HEK293 (cell line): Measurements from ENCODE around the gene MADCAM1.

Experiments used
- CTCF ChIA-PET: fragments of 350-600 bp; formaldehyde crosslinking; extraction: SDS; loops from one replicate; lab custom pipeline; 2021; ENCODE audit warnings: antibody characterized with exemption; lab: Yijun Ruan, JAX
- POLR2A ChIA-PET: fragments of 300-600 bp; formaldehyde crosslinking; extraction: SDS; loops from one replicate; lab custom pipeline; 2020; ENCODE audit warnings: antibody characterized with exemption, inconsistent platforms; lab: Yijun Ruan, JAX
- H3K27ac ChIP-seq: fragments of 200-500 bp; sonication (Bioruptor generic); 2 replicates; pipeline ENCODE4 v1.5.1; 2014; ENCODE audit warnings: low read depth, low read length, control low read depth, inconsistent platforms; ENCODE audit errors: extremely low read depth
- H3K36me3 ChIP-seq, 2 experiments: fragments of 200-500 bp in 1 of 2; sonication (Bioruptor generic) in 1 of 2; 1 replicate in 1 of 2; 2 replicates in 1 of 2; pipeline ENCODE4 v1.5.1; 2014 to 2017; ENCODE audit warnings: inconsistent platforms in 2 of 2, low read length in 2 of 2; ENCODE audit not compliant: control insufficient read depth in 2 of 2, insufficient read depth in 1 of 2
- H3K4me1 ChIP-seq: fragments of 200-500 bp; sonication (Bioruptor generic); 2 replicates; pipeline ENCODE4 v1.5.1; 2014; ENCODE audit warnings: mild to moderate bottlenecking, low read length, inconsistent platforms; ENCODE audit not compliant: control insufficient read depth, insufficient read depth
- H3K4me3 ChIP-seq: 2 replicates; pipeline ENCODE4 v1.5.1; 2011; ENCODE audit warnings: low read depth, mild to moderate bottlenecking, control low read depth, low read length, moderate library complexity
- H3K9me3 ChIP-seq: fragments of 200-500 bp; sonication (Bioruptor generic); 2 replicates; pipeline ENCODE4 v1.5.1; 2014; ENCODE audit warnings: low read depth, low read length, inconsistent platforms; ENCODE audit not compliant: control insufficient read depth, insufficient read depth
- KLF1 ChIP-seq: fragments of 450-650 bp; formaldehyde crosslinking; IDR thresholded peaks from 2 replicates; pipeline ENCODE4 v1.5.1; 2016; ENCODE audit warnings: missing biosample characterization, missing genetic modification characterization
- SP7 ChIP-seq: fragments of 450-650 bp; formaldehyde crosslinking; IDR thresholded peaks from 2 replicates; pipeline ENCODE4 v1.5.1; 2016; ENCODE audit warnings: missing biosample characterization, missing genetic modification characterization
- WT1 ChIP-seq: fragments of 450-650 bp; formaldehyde crosslinking; IDR thresholded peaks from 2 replicates; pipeline ENCODE4 v1.5.1; 2016; ENCODE audit warnings: missing biosample characterization, missing genetic modification characterization
- ZBTB10 ChIP-seq: fragments of 450-650 bp; formaldehyde crosslinking; IDR thresholded peaks from 2 replicates; pipeline ENCODE4 v1.5.1; 2016; ENCODE audit warnings: missing biosample characterization, missing genetic modification characterization
- ZBTB17 ChIP-seq: fragments of 450-650 bp; formaldehyde crosslinking; IDR thresholded peaks from 2 replicates; pipeline ENCODE4 v1.5.1; 2016; ENCODE audit warnings: missing biosample characterization, missing genetic modification characterization
- ZBTB44 ChIP-seq: fragments of 450-650 bp; IDR thresholded peaks from 2 replicates; pipeline ENCODE4 v1.5.1; 2018; ENCODE audit warnings: missing biosample characterization, mild to moderate bottlenecking, missing genetic modification characterization
- ZFHX2 ChIP-seq: fragments of 450-650 bp; formaldehyde crosslinking; conservative IDR thresholded peaks from 2 replicates; pipeline ENCODE4 v1.5.1; 2016; ENCODE audit warnings: missing biosample characterization, missing genetic modification characterization
- ZIC2 ChIP-seq: fragments of 450-650 bp; formaldehyde crosslinking; IDR thresholded peaks from 2 replicates; pipeline ENCODE4 v1.5.1; 2016; ENCODE audit warnings: missing biosample characterization, missing genetic modification characterization
- ZNF114 ChIP-seq: fragments of 450-650 bp; formaldehyde crosslinking; IDR thresholded peaks from 2 replicates; pipeline ENCODE4 v1.5.0; 2017; ENCODE audit warnings: missing biosample characterization, missing genetic modification characterization
- ZNF184 ChIP-seq: fragments of 450-650 bp; IDR thresholded peaks from 2 replicates; pipeline ENCODE4 v1.5.1; 2018; ENCODE audit warnings: missing biosample characterization, mild to moderate bottlenecking, missing genetic modification characterization
- ZNF266 ChIP-seq: fragments of 450-650 bp; formaldehyde crosslinking; IDR thresholded peaks from 2 replicates; pipeline ENCODE4 v1.5.1; 2016; ENCODE audit warnings: missing biosample characterization, missing genetic modification characterization, low read depth
- ZNF341 ChIP-seq: fragments of 450-650 bp; formaldehyde crosslinking; IDR thresholded peaks from 2 replicates; pipeline ENCODE4; 2016; ENCODE audit warnings: low read depth, missing biosample characterization, missing genetic modification characterization
- ZNF391 ChIP-seq: fragments of 450-650 bp; formaldehyde crosslinking; IDR thresholded peaks from 2 replicates; pipeline ENCODE4 v1.5.1; 2016; ENCODE audit warnings: low read depth, missing biosample characterization, missing genetic modification characterization, borderline replicate concordance
- ZNF596 ChIP-seq: fragments of 450-650 bp; IDR thresholded peaks from 2 replicates; pipeline ENCODE4 v1.5.0; 2018; ENCODE audit warnings: missing biosample characterization, mild to moderate bottlenecking, missing genetic modification characterization, moderate library complexity
- ZNF600 ChIP-seq: fragments of 450-650 bp; formaldehyde crosslinking; IDR thresholded peaks from 2 replicates; pipeline ENCODE4 v1.5.1; 2016; ENCODE audit warnings: missing biosample characterization, missing genetic modification characterization
- ZXDB ChIP-seq: fragments of 450-650 bp; formaldehyde crosslinking; IDR thresholded peaks from 2 replicates; pipeline ENCODE4 v1.5.1; 2016; ENCODE audit warnings: missing biosample characterization, missing genetic modification characterization
- TF ChIP-seq, protein P1 (sequence below): fragments of 450-650 bp; formaldehyde crosslinking; conservative IDR thresholded peaks from 2 replicates; pipeline ENCODE4 v1.5.1; 2016; ENCODE audit warnings: low read depth, missing biosample characterization, missing genetic modification characterization
- TF ChIP-seq, protein P2 (sequence below): fragments of 450-650 bp; formaldehyde crosslinking; conservative IDR thresholded peaks from 2 replicates; pipeline ENCODE4 v1.5.1; 2016; ENCODE audit warnings: low read depth, missing biosample characterization, missing genetic modification characterization
- TF ChIP-seq, protein P3 (sequence below): fragments of 450-650 bp; formaldehyde crosslinking; IDR thresholded peaks from 2 replicates; pipeline ENCODE4 v1.5.1; 2016; ENCODE audit warnings: missing biosample characterization, missing genetic modification characterization
- TF ChIP-seq, protein P4 (sequence below): fragments of 450-650 bp; formaldehyde crosslinking; IDR thresholded peaks from 2 replicates; pipeline ENCODE4 v1.5.1; 2016; ENCODE audit warnings: missing biosample characterization, missing genetic modification characterization

The MADCAM1 gene

DNA sequence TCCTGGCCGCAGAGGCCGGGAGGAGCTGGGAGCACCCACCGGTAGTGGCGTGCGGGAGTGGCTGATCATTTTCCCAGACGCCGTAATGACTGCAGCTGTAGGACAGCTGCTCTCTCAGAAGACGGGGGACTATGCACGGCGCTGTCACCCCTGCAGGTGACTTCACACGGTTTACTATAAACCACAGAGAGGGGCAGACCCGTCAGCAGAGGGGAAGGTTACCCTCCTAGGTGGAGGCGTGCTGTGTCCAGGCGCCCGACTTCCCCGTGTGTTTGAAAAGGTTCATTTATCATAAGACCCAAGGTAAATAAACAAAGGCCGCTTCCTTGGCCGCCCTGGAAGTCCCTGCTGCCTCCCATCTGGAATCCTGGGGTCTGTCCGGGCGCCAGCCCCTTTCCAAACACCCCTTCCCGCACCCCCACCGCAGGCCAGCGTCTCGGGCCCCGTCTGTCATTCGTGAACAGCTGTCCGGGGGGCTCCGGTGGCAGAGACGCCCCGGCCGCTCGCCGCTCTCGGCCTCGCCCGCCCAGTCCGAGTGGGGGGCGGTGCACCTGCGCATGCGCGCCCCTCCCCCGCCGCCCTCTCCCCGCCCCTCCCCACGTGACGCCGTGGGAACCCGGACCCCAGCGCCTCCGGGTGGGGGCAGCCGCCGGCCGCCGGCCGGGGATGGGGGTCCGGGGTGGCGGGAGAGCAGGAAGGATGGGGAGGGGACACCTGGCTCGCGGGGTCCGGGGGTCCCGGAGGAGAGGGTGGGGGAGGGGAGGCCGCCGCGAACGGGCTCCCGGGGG is 36.4 kb upstream of the MADCAM1 start:
- H3K27ac ChIP-seq, result peak overlapping the region; percentile 82
- ChIA-PET CTCF (no interaction called here), POLR2A (no interaction called here)
- H3K9me3 ChIP-seq, result no peaks in the 10 kb centered on the region
- H3K36me3 ChIP-seq, result peaks cover 0 to 9% of the 10 kb centered on the region in 2 experiments; a peak in 1 of 3 replicates
- no peaks in the 10 kb centered on the region for H3K4me1 ChIP-seq
- peak overlapping the region; percentile 66 for H3K4me3 ChIP-seq
- TF ChIP-seq ZNF596 (tag by site-specific recombination) (no peak), ZNF266 (tag by site-specific recombination) (no peak), ZBTB17 (no peak), ZBTB10 (tag by site-specific recombination) (0 out of 2 replicates have a peak, but pooled peaks have one; percentile 71), ZXDB (tag by site-specific recombination) (peak; percentile 34; the same call in 1 of the 2 replicates), ZBTB44 (tag by site-specific recombination) (no peak), KLF1 (tag by site-specific recombination) (0 out of 2 replicates have a peak, but pooled peaks have one; percentile 21), SP7 (tag by site-specific recombination) (peak; percentile 57; the same call in 1 of the 2 replicates), ZFHX2 (peak; percentile 19; the same call in 1 of the 2 replicates), ZNF600 (tag by site-specific recombination) (0 out of 2 replicates have a peak, but pooled peaks have one; percentile 17), ZIC2 (tag by site-specific recombination) (peak; percentile 98), ZNF184 (tag by site-specific recombination) (no peak), ZNF391 (tag by site-specific recombination) (no peak), WT1 (tag by site-specific recombination) (peak; percentile 74), ZNF114 (tag by site-specific recombination) (no peak), ZNF341 (tag by site-specific recombination) (peak; percentile 30; the same call in 1 of the 2 replicates)
- TF ChIP-seq, protein P1, sequence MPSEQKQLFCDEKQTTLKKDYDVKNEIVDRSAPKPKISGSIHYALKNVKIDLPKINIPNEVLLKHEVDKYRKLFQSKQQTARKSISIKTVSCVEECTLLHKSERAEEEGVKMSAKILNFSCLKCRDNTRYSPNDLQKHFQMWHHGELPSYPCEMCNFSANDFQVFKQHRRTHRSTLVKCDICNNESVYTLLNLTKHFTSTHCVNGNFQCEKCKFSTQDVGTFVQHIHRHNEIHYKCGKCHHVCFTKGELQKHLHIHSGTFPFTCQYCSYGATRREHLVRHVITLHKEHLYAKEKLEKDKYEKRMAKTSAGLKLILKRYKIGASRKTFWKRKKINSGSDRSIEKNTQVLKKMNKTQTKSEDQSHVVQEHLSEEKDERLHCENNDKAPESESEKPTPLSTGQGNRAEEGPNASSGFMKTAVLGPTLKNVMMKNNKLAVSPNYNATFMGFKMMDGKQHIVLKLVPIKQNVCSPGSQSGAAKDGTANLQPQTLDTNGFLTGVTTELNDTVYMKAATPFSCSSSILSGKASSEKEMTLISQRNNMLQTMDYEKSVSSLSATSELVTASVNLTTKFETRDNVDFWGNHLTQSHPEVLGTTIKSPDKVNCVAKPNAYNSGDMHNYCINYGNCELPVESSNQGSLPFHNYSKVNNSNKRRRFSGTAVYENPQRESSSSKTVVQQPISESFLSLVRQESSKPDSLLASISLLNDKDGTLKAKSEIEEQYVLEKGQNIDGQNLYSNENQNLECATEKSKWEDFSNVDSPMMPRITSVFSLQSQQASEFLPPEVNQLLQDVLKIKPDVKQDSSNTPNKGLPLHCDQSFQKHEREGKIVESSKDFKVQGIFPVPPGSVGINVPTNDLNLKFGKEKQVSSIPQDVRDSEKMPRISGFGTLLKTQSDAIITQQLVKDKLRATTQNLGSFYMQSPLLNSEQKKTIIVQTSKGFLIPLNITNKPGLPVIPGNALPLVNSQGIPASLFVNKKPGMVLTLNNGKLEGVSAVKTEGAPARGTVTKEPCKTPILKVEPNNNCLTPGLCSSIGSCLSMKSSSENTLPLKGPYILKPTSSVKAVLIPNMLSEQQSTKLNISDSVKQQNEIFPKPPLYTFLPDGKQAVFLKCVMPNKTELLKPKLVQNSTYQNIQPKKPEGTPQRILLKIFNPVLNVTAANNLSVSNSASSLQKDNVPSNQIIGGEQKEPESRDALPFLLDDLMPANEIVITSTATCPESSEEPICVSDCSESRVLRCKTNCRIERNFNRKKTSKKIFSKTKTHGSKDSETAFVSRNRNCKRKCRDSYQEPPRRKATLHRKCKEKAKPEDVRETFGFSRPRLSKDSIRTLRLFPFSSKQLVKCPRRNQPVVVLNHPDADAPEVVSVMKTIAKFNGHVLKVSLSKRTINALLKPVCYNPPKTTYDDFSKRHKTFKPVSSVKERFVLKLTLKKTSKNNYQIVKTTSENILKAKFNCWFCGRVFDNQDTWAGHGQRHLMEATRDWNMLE (tag by site-specific recombination), result no peak
- TF ChIP-seq, protein P2, sequence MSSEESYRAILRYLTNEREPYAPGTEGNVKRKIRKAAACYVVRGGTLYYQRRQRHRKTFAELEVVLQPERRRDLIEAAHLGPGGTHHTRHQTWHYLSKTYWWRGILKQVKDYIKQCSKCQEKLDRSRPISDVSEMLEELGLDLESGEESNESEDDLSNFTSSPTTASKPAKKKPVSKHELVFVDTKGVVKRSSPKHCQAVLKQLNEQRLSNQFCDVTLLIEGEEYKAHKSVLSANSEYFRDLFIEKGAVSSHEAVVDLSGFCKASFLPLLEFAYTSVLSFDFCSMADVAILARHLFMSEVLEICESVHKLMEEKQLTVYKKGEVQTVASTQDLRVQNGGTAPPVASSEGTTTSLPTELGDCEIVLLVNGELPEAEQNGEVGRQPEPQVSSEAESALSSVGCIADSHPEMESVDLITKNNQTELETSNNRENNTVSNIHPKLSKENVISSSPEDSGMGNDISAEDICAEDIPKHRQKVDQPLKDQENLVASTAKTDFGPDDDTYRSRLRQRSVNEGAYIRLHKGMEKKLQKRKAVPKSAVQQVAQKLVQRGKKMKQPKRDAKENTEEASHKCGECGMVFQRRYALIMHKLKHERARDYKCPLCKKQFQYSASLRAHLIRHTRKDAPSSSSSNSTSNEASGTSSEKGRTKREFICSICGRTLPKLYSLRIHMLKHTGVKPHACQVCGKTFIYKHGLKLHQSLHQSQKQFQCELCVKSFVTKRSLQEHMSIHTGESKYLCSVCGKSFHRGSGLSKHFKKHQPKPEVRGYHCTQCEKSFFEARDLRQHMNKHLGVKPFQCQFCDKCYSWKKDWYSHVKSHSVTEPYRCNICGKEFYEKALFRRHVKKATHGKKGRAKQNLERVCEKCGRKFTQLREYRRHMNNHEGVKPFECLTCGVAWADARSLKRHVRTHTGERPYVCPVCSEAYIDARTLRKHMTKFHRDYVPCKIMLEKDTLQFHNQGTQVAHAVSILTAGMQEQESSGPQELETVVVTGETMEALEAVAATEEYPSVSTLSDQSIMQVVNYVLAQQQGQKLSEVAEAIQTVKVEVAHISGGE (tag by site-specific recombination), result 0 out of 2 replicates have a peak, but pooled peaks have one; percentile 14
- TF ChIP-seq, protein P3, sequence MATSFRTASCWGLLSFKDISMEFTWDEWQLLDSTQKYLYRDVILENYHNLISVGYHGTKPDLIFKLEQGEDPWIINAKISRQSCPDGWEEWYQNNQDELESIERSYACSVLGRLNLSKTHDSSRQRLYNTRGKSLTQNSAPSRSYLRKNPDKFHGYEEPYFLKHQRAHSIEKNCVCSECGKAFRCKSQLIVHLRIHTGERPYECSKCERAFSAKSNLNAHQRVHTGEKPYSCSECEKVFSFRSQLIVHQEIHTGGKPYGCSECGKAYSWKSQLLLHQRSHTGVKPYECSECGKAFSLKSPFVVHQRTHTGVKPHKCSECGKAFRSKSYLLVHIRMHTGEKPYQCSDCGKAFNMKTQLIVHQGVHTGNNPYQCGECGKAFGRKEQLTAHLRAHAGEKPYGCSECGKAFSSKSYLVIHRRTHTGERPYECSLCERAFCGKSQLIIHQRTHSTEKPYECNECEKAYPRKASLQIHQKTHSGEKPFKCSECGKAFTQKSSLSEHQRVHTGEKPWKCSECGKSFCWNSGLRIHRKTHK (tag by site-specific recombination), result no peak
- TF ChIP-seq, protein P4, sequence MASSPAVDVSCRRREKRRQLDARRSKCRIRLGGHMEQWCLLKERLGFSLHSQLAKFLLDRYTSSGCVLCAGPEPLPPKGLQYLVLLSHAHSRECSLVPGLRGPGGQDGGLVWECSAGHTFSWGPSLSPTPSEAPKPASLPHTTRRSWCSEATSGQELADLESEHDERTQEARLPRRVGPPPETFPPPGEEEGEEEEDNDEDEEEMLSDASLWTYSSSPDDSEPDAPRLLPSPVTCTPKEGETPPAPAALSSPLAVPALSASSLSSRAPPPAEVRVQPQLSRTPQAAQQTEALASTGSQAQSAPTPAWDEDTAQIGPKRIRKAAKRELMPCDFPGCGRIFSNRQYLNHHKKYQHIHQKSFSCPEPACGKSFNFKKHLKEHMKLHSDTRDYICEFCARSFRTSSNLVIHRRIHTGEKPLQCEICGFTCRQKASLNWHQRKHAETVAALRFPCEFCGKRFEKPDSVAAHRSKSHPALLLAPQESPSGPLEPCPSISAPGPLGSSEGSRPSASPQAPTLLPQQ (tag by site-specific recombination), result no peak
